Renal cortical epithelial cell (primary cell): ENCODE data around the gene SRSF6. TPM values are rescaled to one million over a fixed set of nuclear protein-coding genes. Genes with fewer than 3 reads are reported as not detected.
"Not testable (repeated sequence)": the region's sequence is repeated elsewhere in the genome, so short reads cannot be mapped to it uniquely, and the experiment has no call there.

ENCODE experiments used
- DNase-seq: peaks from one replicate; pipeline ENCODE4 v3.0.0-alpha.2; 2011; ENCODE audit warnings: low read depth
- total RNA-seq: library from RNA; depleted of rRNA; stranded (reverse); fragments of >200 nt; gene quantifications from 2 replicates; pipeline ENCODE4 v1.2.3, GENCODE V29; 2014

The SRSF6 gene
- 59.6 and 79.9 TPM in 2 replicates for total RNA-seq

GRCh38 chr20:43457640-43458421 is at the start of gene SRSF6:
Gene SRSF6, plus strand, starts transcription at chr20:43457896. Its CDS starts 138 bp downstream, at chr20:43458034.
- DNase-seq = peak; percentile 63

GRCh38 chr20:43408848-43409576 is 48.7 kb upstream of the SRSF6 start:
- peak; percentile 31 for DNase-seq

- DNase-seq = no peak
Measured at GRCh38 chr20:43409577-43409913, 48.2 kb upstream of the SRSF6 start.

DNA sequence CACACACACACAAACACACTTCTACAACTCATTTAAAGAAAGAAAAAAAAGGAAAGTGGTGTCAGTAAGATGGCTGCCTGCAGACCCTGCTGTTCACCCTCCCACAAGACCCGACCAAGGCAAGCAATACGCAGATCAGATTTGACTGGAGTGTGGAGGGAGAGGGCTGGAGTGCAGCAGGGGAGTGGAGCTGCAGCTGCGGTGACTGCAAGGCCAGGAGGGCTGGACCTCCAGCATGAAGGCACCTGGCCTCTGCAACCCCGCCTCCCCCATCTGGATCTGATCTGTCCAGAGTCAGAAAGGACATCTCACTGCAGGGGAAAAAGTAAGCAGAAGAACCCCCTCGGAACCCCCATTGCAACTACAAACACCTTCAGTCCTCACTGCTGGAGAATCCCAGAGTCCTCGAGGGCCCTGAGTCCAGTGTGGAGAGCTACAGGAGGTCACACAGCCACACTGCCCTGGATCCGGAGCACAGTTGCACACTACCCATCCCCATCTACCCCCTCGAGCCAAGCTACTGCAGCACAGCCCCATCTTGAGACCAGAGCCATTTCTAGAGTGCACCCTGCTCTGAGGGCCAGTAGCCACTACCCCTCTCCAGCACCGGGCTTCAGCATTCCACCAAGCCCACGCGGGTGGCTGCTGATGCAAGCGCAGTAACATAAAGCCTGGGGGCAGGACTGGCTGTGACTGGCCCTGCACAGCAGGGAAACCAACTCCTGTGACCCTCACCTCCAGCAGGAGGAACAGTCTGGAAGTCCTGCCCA is 41.9 kb upstream of the SRSF6 start:
- DNase-seq = peak; percentile 2

DNA sequence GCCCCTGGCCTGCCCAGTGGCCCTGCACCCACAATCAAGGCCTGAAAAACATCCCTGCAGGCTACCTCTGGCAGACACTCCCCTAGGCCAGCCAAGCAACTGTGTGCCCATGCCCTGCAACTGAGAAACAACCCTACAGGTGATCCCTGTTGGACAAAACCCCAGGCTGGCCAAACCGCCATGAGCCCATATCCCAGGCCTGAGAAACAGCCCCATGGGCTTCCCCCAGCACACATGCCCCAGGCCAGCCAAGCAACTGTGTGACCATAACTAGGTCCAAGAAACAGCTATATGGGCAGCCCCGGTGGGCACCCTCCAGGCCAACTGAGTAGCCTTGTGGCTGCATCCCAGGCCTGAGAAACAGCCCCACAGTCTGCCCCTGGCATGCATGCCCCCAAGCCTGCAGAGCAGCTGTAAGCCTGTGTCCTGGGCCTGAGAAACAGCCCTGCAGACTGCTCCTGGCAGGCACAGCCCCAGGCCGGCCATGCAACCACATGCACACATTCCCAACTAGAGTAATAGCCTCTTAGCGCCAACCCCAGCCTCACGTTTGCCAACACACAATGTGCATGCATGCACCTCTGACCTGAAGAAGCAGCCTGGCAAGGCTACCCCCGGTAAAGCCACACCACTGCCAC is 41.0 kb upstream of the SRSF6 start:
- DNase-seq = no peak

GRCh38 chr20:43420192-43420591 is 37.5 kb upstream of the SRSF6 start:
- DNase-seq = no peak

GRCh38 chr20:43420913-43421312 is 36.8 kb upstream of the SRSF6 start:
- DNase-seq = not testable (repeated sequence)

GRCh38 chr20:43426172-43426571 is 31.5 kb upstream of the SRSF6 start:
- DNase-seq = no peak

DNA sequence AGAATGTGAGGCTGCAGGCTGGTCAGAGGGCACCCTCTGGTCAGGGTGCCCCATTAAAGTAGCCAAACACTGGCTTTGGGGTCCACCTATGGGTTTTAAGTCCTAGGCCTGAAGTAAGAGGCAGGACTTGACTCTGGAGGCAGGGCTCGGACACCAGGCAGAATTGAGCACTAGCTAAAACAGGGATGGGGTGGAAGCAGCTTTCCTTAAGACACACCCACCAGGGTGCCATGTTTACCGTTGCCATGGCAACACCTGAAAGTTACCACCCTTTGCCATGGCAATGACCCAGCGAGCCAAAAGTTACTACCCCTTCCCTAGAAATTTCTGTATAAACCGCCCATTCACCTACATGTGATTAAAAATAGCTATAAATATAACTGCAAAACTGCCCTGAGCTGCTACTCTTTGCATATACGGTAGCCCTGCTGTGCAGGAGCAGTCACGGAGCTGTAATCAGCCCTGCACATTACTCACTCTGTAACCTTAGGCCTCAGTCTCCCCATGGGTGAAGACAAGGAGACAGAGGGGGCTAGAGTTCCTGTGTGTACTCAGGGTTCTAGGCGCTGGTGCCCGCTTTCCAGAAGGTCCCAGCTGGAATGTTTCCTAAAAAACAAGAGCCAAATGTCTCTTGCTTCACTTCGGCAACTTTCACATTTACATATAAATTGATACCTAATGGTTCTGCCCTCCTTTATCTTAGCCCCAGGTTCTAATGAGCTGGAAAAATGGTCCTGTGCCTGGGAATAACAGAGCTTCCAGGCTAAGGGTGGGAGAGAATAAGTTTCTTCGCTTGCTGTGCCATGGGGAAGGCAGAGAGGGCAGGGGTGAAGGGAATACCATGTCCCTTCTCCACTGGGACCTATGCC is 27.2 kb upstream of the SRSF6 start:
- DNase-seq = no peak

DNA sequence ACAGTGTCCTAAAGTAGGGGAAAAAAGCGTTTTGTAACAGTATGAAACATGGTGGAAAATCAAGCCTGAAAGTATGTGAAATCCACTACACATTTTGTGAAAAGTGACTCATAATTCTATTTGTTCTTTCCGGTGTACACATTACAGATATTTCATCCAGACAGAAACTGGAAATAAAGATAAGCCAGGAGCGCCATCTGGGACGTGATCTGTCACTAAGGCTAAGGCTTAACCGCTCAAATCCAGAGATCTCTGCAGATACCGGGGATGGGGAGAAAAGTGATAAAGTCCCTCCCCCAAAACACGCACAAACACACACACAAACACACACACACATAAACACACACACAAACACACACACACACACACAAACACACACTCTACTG is 26.6 kb upstream of the SRSF6 start:
- DNase-seq = no peak

- no peak for DNase-seq
Measured at GRCh38 chr20:43432498-43432897, 25.2 kb upstream of the SRSF6 start.

GRCh38 chr20:43433250-43433854 is 24.3 kb upstream of the SRSF6 start:
- no peak for DNase-seq

DNA sequence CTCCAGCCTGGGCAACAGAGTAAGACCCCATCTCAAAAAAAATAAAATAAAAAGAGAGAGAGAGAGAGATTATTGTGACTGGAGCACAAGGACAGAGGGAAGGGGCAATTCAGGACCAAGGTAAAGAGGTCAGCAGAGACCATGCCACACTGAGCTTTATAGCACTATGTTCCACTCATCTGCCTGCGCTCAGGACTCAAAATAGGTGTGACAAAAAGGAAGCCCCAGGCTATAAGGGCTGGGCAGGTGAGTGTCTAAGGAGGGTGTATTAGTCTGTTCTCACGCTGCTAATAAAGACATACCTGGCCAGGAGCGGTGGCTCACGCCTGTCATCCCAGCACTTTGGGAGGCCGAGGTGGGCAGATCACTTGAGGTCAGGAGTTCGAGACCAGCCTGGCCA is 23.1 kb upstream of the SRSF6 start:
- DNase-seq = no peak

GRCh38 chr20:43438578-43439316 is 18.9 kb upstream of the SRSF6 start:
- DNase-seq = no peak

GRCh38 chr20:43440531-43440930 is 17.2 kb upstream of the SRSF6 start:
- no peak for DNase-seq

GRCh38 chr20:43442282-43442880 is 15.3 kb upstream of the SRSF6 start:
- DNase-seq = no peak

GRCh38 chr20:43444107-43444506 is 13.6 kb upstream of the SRSF6 start:
- DNase-seq = no peak

DNA sequence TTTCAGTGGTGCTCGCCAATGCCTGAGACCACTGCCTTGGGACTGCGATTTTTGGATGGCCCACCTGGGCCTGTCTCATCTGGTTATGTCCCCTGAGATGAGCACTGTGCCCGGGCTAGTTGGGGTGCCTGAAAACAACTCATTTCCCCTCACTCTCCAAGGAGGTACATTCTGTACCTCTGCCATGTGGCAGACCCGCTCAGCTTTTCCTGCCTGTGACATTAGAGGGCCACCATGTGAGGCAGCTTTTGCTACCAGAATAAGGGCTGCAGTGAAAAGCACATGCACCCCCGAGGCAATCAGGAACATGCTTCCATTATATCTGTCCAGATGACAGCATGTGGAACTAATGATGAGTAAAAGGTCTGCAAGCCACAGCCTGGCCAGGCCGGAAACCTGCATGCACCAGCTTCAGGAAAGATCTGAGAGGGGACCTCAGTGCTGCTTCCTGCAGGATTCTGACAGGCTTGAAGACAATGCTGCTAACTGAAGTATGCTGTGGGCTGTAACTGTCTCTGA is 11.3 kb upstream of the SRSF6 start:
- no peak for DNase-seq

DNA sequence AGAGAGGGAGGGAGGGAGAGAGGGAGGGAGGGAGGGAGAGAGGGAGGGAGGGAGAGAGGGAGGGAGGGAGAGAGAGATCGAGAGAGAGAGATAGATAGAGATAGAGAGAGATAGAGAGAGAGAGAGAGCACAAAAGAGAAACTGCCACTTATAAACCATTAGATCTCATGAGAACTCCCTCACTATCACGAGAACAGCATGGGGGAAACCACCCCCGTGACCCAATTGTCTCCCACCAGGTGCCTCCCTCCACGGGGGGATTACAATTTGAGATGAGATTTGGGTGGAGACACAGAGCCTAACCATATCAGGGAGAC is 9.3 kb upstream of the SRSF6 start:
- DNase-seq = not testable (repeated sequence)
